Chondrocyte (in vitro differentiated cells): ENCODE measurements around the gene PGAM1. TPM values are rescaled to one million over a fixed set of nuclear protein-coding genes. Genes with fewer than 3 reads are reported as not detected.
A peak's percentile ranks its signal among the peaks of the same experiment; 100 is the strongest.

Source experiments
- DNase-seq: peaks from one replicate; pipeline ENCODE4 v3.0.0; 2021; ENCODE audit warnings: mixed read lengths, low spot score
- H3K27ac Mint-ChIP-seq: one replicate; pipeline ENCODE4 v1.8.0; 2021; ENCODE audit warnings: mild to moderate bottlenecking, moderate library complexity, mixed read lengths; ENCODE audit not compliant: unreplicated experiment
- H3K27me3 Mint-ChIP-seq: 2 replicates; pipeline ENCODE4 v1.8.0; 2021; ENCODE audit warnings: low read depth, mixed read lengths
- H3K36me3 Mint-ChIP-seq: 2 replicates; pipeline ENCODE4 v1.8.0; 2021; ENCODE audit warnings: low read depth, mixed read lengths
- H3K4me1 Mint-ChIP-seq: 2 replicates; pipeline ENCODE4 v1.8.0; 2021; ENCODE audit warnings: low read depth, mild to moderate bottlenecking, mixed read lengths
- H3K4me3 Mint-ChIP-seq: one replicate; pipeline ENCODE4 v1.8.0; 2021; ENCODE audit warnings: mild to moderate bottlenecking, moderate library complexity, mixed read lengths; ENCODE audit not compliant: unreplicated experiment
- H3K9me3 Mint-ChIP-seq: 2 replicates; pipeline ENCODE4 v1.8.0; 2021; ENCODE audit warnings: low read depth, mixed read lengths
- CTCF ChIP-seq: fragments of 200-600 bp; sonication (generic); IDR thresholded peaks from 2 replicates; pipeline ENCODE4 v1.5.0; 2021; ENCODE audit warnings: antibody characterized with exemption, mild to moderate bottlenecking, moderate library complexity
- total RNA-seq: library from RNA; stranded (reverse); gene quantifications from 3 replicates; pipeline ENCODE4 v1.2.1, GENCODE V29; 2021

PGAM1 gene
- total RNA-seq, 1 donor from 2014 or later: 334 TPM

- no peaks in the 10 kb centered on the region for H3K9me3 Mint-ChIP-seq
- H3K4me3 Mint-ChIP-seq: no peak overlapping the region
- no peaks in the 10 kb centered on the region for H3K27me3 Mint-ChIP-seq
- peaks cover 65% of the 10 kb centered on the region for H3K4me1 Mint-ChIP-seq
- DNase-seq: no peak
- peaks cover 25% of the 10 kb centered on the region for H3K36me3 Mint-ChIP-seq
- peak overlapping the region; percentile 12 for H3K27ac Mint-ChIP-seq
- TF ChIP-seq CTCF: no peak
Observed at GRCh38 chr10:97451605-97452004, 25.6 kb downstream of the PGAM1 start.

GRCh38 chr10:97452352-97452751 is 26.4 kb downstream of the PGAM1 start:
- H3K27me3 Mint-ChIP-seq: no peaks in the 10 kb centered on the region
- peaks cover 58% of the 10 kb centered on the region for H3K4me1 Mint-ChIP-seq
- no peak overlapping the region for H3K27ac Mint-ChIP-seq
- no peak for TF ChIP-seq CTCF
- H3K36me3 Mint-ChIP-seq: peaks cover 32% of the 10 kb centered on the region
- no peaks in the 10 kb centered on the region for H3K9me3 Mint-ChIP-seq
- H3K4me3 Mint-ChIP-seq: no peak overlapping the region
- no peak for DNase-seq

DNA sequence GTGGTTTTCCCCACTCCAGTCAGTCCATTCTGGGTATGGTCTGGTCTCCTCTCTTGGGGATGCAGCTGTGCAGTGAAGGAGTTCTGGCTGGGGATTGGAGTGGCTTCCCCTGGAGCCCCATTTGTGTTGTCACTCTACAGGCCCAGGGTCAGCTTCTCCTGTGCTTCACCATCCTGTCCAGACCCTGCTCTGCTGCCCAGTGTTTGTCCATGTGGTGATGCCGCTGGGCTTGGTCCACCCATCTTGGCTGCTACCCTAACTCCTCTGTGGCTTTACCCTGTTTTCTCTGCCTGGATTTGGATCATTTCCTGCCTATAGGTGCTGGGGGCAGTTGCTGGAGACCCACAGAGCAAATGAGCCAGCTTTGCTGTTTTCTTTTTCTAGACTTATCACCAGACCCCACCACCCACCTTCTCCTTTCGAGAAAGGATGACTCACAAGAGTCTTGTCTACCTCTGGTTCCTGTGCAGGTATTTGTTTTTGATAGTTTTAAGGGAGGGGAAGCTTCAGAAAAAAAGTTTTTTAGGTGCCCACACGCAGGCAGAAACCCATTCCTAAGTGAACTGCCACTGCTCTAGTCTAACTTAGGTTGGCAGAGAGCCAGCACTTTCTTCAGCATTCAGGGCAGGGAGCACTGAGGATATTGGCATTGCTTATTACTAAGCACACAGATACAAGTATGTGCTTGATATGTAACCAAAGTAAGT is 28.5 kb downstream of the PGAM1 start:
- Mint-ChIP-seq H3K4me1 (peaks cover 40% of the 10 kb centered on the region), H3K27ac (peak overlapping the region; percentile 68), H3K36me3 (peaks cover 46% of the 10 kb centered on the region), H3K9me3 (no peaks in the 10 kb centered on the region), H3K4me3 (no peak overlapping the region), H3K27me3 (no peaks in the 10 kb centered on the region)
- DNase-seq: no peak
- TF ChIP-seq CTCF: no peak

DNA sequence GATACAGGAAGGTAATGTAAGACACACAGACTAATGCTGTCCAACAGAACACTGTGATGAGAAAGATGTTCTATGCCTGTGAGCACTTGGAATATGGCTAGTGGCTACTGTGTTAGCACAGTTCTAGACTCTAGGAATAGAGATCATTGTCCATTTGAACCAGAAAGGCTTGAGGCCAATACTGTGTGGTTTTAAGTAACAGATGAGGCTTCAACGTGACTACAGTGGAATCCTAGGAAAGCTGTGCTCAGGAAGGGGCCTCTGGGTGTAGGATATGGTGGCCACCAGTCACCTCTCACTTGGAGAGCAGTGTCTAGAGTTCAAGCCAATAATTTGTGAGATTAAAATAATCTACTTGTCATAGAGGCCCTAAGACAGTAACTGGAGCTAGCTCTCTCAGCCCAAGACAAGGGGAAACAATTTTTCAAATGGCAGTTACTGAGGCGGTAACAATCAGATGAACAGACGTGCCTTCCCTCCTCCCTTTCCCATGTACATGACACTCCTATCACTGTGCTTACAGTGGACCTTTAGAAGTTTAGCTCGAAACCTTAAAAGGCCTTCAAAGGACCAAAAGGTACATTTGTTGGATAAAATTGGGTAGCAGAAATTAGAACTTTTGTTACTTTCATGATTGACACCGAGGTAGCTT is 30.2 kb downstream of the PGAM1 start:
- no peak overlapping the region for H3K4me3 Mint-ChIP-seq
- DNase-seq: no peak
- TF ChIP-seq CTCF: no peak
- no peaks in the 10 kb centered on the region for H3K9me3 Mint-ChIP-seq
- peak overlapping the region; percentile 57 for H3K27ac Mint-ChIP-seq
- peaks cover 50% of the 10 kb centered on the region for H3K36me3 Mint-ChIP-seq
- H3K4me1 Mint-ChIP-seq: peaks cover 29% of the 10 kb centered on the region
- no peaks in the 10 kb centered on the region for H3K27me3 Mint-ChIP-seq

DNA sequence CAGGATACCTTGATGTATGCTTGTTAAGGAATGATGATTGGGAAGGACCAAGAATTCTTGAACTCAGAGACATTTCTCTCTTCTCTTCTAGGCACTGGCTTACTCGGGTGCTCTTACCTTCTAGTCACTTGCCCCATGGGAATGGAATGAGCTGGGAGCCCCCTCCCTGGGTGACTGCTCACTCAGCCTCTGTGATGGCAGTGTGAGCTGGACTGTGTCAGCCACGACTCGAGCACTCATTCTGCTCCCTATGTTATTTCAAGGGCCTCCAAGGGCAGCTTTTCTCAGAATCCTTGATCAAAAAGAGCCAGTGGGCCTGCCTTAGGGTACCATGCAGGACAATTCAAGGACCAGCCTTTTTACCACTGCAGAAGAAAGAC is 30.7 kb downstream of the PGAM1 start:
- no peak for TF ChIP-seq CTCF
- no peak for DNase-seq
- no peak overlapping the region for H3K4me3 Mint-ChIP-seq
- H3K4me1 Mint-ChIP-seq: peaks cover 27% of the 10 kb centered on the region
- H3K27me3 Mint-ChIP-seq: no peaks in the 10 kb centered on the region
- no peak overlapping the region for H3K27ac Mint-ChIP-seq
- peaks cover 51% of the 10 kb centered on the region for H3K36me3 Mint-ChIP-seq
- H3K9me3 Mint-ChIP-seq: no peaks in the 10 kb centered on the region
